Smooth muscle cell (in vitro differentiated cells): ENCODE measurements around the gene CTXND1. TPM values are rescaled to one million over a fixed set of nuclear protein-coding genes. Genes with fewer than 3 reads are reported as not detected.

Experiments
- DNase-seq: peaks from one replicate; lab custom pipeline; 2025; ENCODE audit not compliant: unreplicated experiment; lab: John Stamatoyannopoulos, UW
- H2AFZ ChIP-seq: fragments of 200-600 bp; sonication (generic); 2 replicates; pipeline ENCODE4 v1.6.0; 2016; ENCODE audit warnings: antibody characterized with exemption, low read depth, mild to moderate bottlenecking
- H3F3A ChIP-seq: fragments of 200-600 bp; sonication (generic); 2 replicates; pipeline ENCODE4 v1.6.0; 2017; ENCODE audit warnings: antibody characterized with exemption, low read depth
- H3K27ac ChIP-seq: fragments of 200-600 bp; sonication (generic); 2 replicates; pipeline ENCODE4 v1.5.1; 2016; ENCODE audit warnings: low read depth, mild to moderate bottlenecking
- H3K27me3 ChIP-seq: fragments of 200-600 bp; sonication (generic); 2 replicates; pipeline ENCODE4 v1.6.1; 2016; ENCODE audit warnings: low read depth, mild to moderate bottlenecking
- H3K36me3 ChIP-seq: fragments of 200-600 bp; sonication (generic); 2 replicates; pipeline ENCODE4 v1.5.1; 2016; ENCODE audit warnings: low read depth
- H3K4me1 ChIP-seq: fragments of 200-600 bp; sonication (generic); 2 replicates; pipeline ENCODE4 v1.5.1; 2016; ENCODE audit warnings: low read depth
- H3K4me2 ChIP-seq: fragments of 200-600 bp; sonication (generic); 2 replicates; pipeline ENCODE4 v1.6.0; 2016; ENCODE audit warnings: mild to moderate bottlenecking
- H3K4me3 ChIP-seq: fragments of 200-600 bp; sonication (generic); 2 replicates; pipeline ENCODE4 v1.5.1; 2016; ENCODE audit warnings: mild to moderate bottlenecking
- H3K79me2 ChIP-seq: fragments of 200-600 bp; sonication (generic); 2 replicates; pipeline ENCODE4 v1.6.0; 2016; ENCODE audit warnings: low read depth, mild to moderate bottlenecking
- H3K9ac ChIP-seq: fragments of 200-600 bp; sonication (generic); 2 replicates; pipeline ENCODE4 v1.6.0; 2016; ENCODE audit warnings: low read depth
- H3K9me3 ChIP-seq: fragments of 200-600 bp; sonication (generic); replicated peaks from 2 replicates; pipeline ENCODE4 v1.5.1; 2016; ENCODE audit warnings: low read depth
- H4K20me1 ChIP-seq: fragments of 200-600 bp; sonication (generic); 2 replicates; pipeline ENCODE4 v1.6.0; 2016; ENCODE audit warnings: low read depth
- CTCF ChIP-seq: fragments of 200-600 bp; sonication (generic); IDR thresholded peaks from 2 replicates; pipeline ENCODE4 v1.5.1; 2017; ENCODE audit warnings: borderline replicate concordance, mild to moderate bottlenecking, antibody characterized with exemption; ENCODE audit not compliant: insufficient read depth, poor library complexity, severe bottlenecking
- WGBS: methylation state at CpG from one replicate; pipeline ENCODE4 v1.1.7; 2016; ENCODE audit warnings: low lambda C conversion rate; 5-methylcytosine and 5-hydroxymethylcytosine counted together
- polyA plus RNA-seq: library from polyadenylated mRNA; unstranded; fragments of >200 nt; fragmentation: Nextera tagmentation; extraction: Ambion mirVana; gene quantifications from 2 replicates; pipeline ENCODE4 v1.2.1, GENCODE V29; 2016
- total RNA-seq: library from RNA; depleted of rRNA; stranded (reverse); fragments of >200 nt; gene quantifications from 2 replicates; pipeline ENCODE4 v1.2.3, GENCODE V29; 2014

CTXND1 gene
- total and polyA plus RNA-seq, 2 experiments from 2014 or later: 0.06 TPM; not detected in 1

- no peak for DNase-seq
These were observed 16.1 kb upstream of the CTXND1 start for GRCh38 chr15:80268101-80268500.

GRCh38 chr15:80267658-80268057, 15.6 kb upstream of the CTXND1 start:
- Histone ChIP-seq H3K4me1 (no peaks in the 10 kb centered on the region), H3K9me3 (no peaks in the 10 kb centered on the region), H3K79me2 (no peaks in the 10 kb centered on the region), H3K4me3 (no peak overlapping the region), H3K36me3 (no peaks in the 10 kb centered on the region), H4K20me1 (no peaks in the 10 kb centered on the region), H3K4me2 (no peak overlapping the region), H3F3A (no peaks in the 10 kb centered on the region), H3K27me3 (peaks cover 52% of the 10 kb centered on the region), H3K27ac (no peak overlapping the region), H3K9ac (no peak overlapping the region), H2AFZ (no peak overlapping the region)
- TF ChIP-seq CTCF: no peak
- DNase-seq: no peak
- WGBS: 84% methylated on average over 3 of the region's 3 CpGs

More at GRCh38 chr15:80268101-80268500, 16.1 kb upstream of the CTXND1 start:
- no peaks in the 10 kb centered on the region for H4K20me1 ChIP-seq
- H3F3A ChIP-seq: no peaks in the 10 kb centered on the region
- no peak overlapping the region for H3K4me2 ChIP-seq
- no peak for TF ChIP-seq CTCF
- H2AFZ ChIP-seq: no peak overlapping the region
- no peaks in the 10 kb centered on the region for H3K9me3 ChIP-seq
- no peaks in the 10 kb centered on the region for H3K4me1 ChIP-seq
- H3K79me2 ChIP-seq: no peaks in the 10 kb centered on the region
- peaks cover 50% of the 10 kb centered on the region for H3K27me3 ChIP-seq
- 83% methylated on average over 7 of the region's 7 CpGs for WGBS
- H3K9ac ChIP-seq: no peak overlapping the region
- no peak overlapping the region for H3K4me3 ChIP-seq
- H3K27ac ChIP-seq: no peak overlapping the region
- H3K36me3 ChIP-seq: no peaks in the 10 kb centered on the region

GRCh38 chr15:80266745-80267144, 14.7 kb upstream of the CTXND1 start:
- no peaks in the 10 kb centered on the region for H3F3A ChIP-seq
- no peak overlapping the region for H3K4me3 ChIP-seq
- H3K4me1 ChIP-seq: no peaks in the 10 kb centered on the region
- peaks cover 52% of the 10 kb centered on the region for H3K27me3 ChIP-seq
- H3K4me2 ChIP-seq: no peak overlapping the region
- H3K9ac ChIP-seq: no peak overlapping the region
- H4K20me1 ChIP-seq: no peaks in the 10 kb centered on the region
- H3K27ac ChIP-seq: no peak overlapping the region
- no peaks in the 10 kb centered on the region for H3K79me2 ChIP-seq
- H3K36me3 ChIP-seq: no peaks in the 10 kb centered on the region
- 81% methylated on average over 4 of the region's 4 CpGs for WGBS
- TF ChIP-seq CTCF: no peak
- no peaks in the 10 kb centered on the region for H3K9me3 ChIP-seq
- H2AFZ ChIP-seq: no peak overlapping the region
- no peak for DNase-seq

GRCh38 chr15:80266113-80266512, 14.1 kb upstream of the CTXND1 start:
- no peak overlapping the region for H3K27ac ChIP-seq
- no peaks in the 10 kb centered on the region for H3F3A ChIP-seq
- no peak overlapping the region for H3K4me2 ChIP-seq
- H3K9ac ChIP-seq: no peak overlapping the region
- 81% methylated on average over 3 of the region's 3 CpGs for WGBS
- no peak for TF ChIP-seq CTCF
- peaks cover 57% of the 10 kb centered on the region for H3K27me3 ChIP-seq
- no peaks in the 10 kb centered on the region for H3K79me2 ChIP-seq
- H2AFZ ChIP-seq: no peak overlapping the region
- H3K4me3 ChIP-seq: no peak overlapping the region
- H4K20me1 ChIP-seq: no peaks in the 10 kb centered on the region
- no peak for DNase-seq
- H3K4me1 ChIP-seq: no peaks in the 10 kb centered on the region
- H3K36me3 ChIP-seq: no peaks in the 10 kb centered on the region
- no peaks in the 10 kb centered on the region for H3K9me3 ChIP-seq
